H1 (cell line): ENCODE measurements around the gene CNOT8. TPM values are rescaled to one million over a fixed set of nuclear protein-coding genes. Genes with fewer than 3 reads are reported as not detected.

Experiments used
- ATF3 ChIP-seq: IDR thresholded peaks from 2 replicates; pipeline ENCODE4 v1.6.1; 2011; ENCODE audit warnings: low read depth, mild to moderate bottlenecking, low read length; ENCODE audit not compliant: insufficient read depth
- CREB1 ChIP-seq: IDR thresholded peaks from 2 replicates; pipeline ENCODE4 v1.6.1; 2012; ENCODE audit warnings: inconsistent platforms
- EP300 ChIP-seq, 2 experiments: IDR thresholded peaks; 1 replicate in 1 of 2; 2 replicates in 1 of 2; pipeline ENCODE4 v1.6.1; 2011 to 2012; ENCODE audit warnings: low read depth in 2 of 2, low read length in 2 of 2, mild to moderate bottlenecking in 2 of 2, borderline replicate concordance in 1 of 2, inconsistent platforms in 1 of 2, moderate library complexity in 1 of 2
- FOSL1 ChIP-seq: IDR thresholded peaks from 2 replicates; pipeline ENCODE4 v1.6.1; 2011; ENCODE audit warnings: mild to moderate bottlenecking, low read depth, low read length, moderate library complexity; ENCODE audit not compliant: insufficient read depth
- GABPA ChIP-seq: IDR thresholded peaks from 2 replicates; pipeline ENCODE4 v1.6.1; 2011; ENCODE audit warnings: mild to moderate bottlenecking, low read length, moderate library complexity, borderline replicate concordance; ENCODE audit not compliant: insufficient read depth
- HDAC2 ChIP-seq, 2 experiments: fragments of 300-600 bp in 1 of 2; sonication (generic) in 1 of 2; IDR thresholded peaks; 2 replicates each; pipeline ENCODE4 v1.6.1; 2011 to 2012; ENCODE audit warnings: low read depth in 2 of 2, low read length in 2 of 2, mild to moderate bottlenecking in 2 of 2, moderate library complexity in 2 of 2, borderline replicate concordance in 1 of 2, inconsistent platforms in 1 of 2
- JUN ChIP-seq: IDR thresholded peaks from 2 replicates; pipeline ENCODE4 v1.6.1; 2011; ENCODE audit warnings: low read depth, mild to moderate bottlenecking, improper control_type of control experiment, low read length
- KDM1A ChIP-seq: fragments of 200-600, 300-600 bp; sonication (generic); IDR thresholded peaks from 2 replicates; pipeline ENCODE4 v1.7.1; 2016; ENCODE audit warnings: mild to moderate bottlenecking, low read length, borderline replicate concordance
- KDM4A ChIP-seq: IDR thresholded peaks from one replicate; pipeline ENCODE4 v1.7.1; 2012; ENCODE audit warnings: low read depth, mild to moderate bottlenecking, moderate library complexity, low read length, inconsistent platforms; ENCODE audit not compliant: severe bottlenecking
- KDM5A ChIP-seq: fragments of 200-600 bp; IDR thresholded peaks from 2 replicates; pipeline ENCODE4 v1.7.1; 2012; ENCODE audit warnings: mild to moderate bottlenecking, low read length, inconsistent platforms, mixed read lengths
- MAFK ChIP-seq: IDR thresholded peaks from 2 replicates; pipeline ENCODE4 v1.6.1; 2012; ENCODE audit warnings: low read depth, mild to moderate bottlenecking, improper control_type of control experiment, low read length
- NRF1 ChIP-seq: IDR thresholded peaks from 2 replicates; pipeline ENCODE4 v1.6.1; 2011; ENCODE audit warnings: mild to moderate bottlenecking, low read depth, low read length, improper control_type of control experiment
- POLR2A ChIP-seq, 2 experiments: IDR thresholded peaks; 1 replicate in 1 of 2; 2 replicates in 1 of 2; pipeline ENCODE4 v1.6.1; 2011; ENCODE audit warnings: low read depth in 2 of 2, low read length in 2 of 2, mild to moderate bottlenecking in 2 of 2; ENCODE audit errors: control extremely low read depth in 1 of 2
- POU5F1 ChIP-seq: IDR thresholded peaks from 2 replicates; pipeline ENCODE4 v1.6.1; 2011; ENCODE audit warnings: low read depth, mild to moderate bottlenecking, low read length, moderate library complexity
- RAD21 ChIP-seq, 2 experiments: IDR thresholded peaks in 1 of 2; conservative IDR thresholded peaks in 1 of 2; 2 replicates each; pipeline ENCODE4 v1.6.1; 2011; ENCODE audit warnings: low read depth in 2 of 2, low read length in 2 of 2, improper control_type of control experiment in 1 of 2, inconsistent platforms in 1 of 2, mild to moderate bottlenecking in 1 of 2, moderate library complexity in 1 of 2
- RBBP5 ChIP-seq: IDR thresholded peaks from 2 replicates; pipeline ENCODE4 v1.7.1; 2012; ENCODE audit warnings: low read depth, mild to moderate bottlenecking, inconsistent platforms, low read length, moderate library complexity, borderline replicate concordance
- SAP30 ChIP-seq: fragments of 300-600 bp; sonication (generic); IDR thresholded peaks from 2 replicates; pipeline ENCODE4 v1.7.1; 2012; ENCODE audit warnings: low read length, moderate library complexity, mild to moderate bottlenecking, inconsistent platforms; ENCODE audit not compliant: insufficient read depth, insufficient replicate concordance
- SIRT6 ChIP-seq: IDR thresholded peaks from one replicate; pipeline ENCODE4 v1.7.1; 2012; ENCODE audit warnings: low read length, inconsistent platforms
- SIX5 ChIP-seq: IDR thresholded peaks from 2 replicates; pipeline ENCODE4 v1.6.1; 2011; ENCODE audit warnings: mild to moderate bottlenecking, low read depth, low read length
- SP1 ChIP-seq: IDR thresholded peaks from 2 replicates; pipeline ENCODE4 v1.6.1; 2011; ENCODE audit warnings: low read depth, low read length
- SP2 ChIP-seq: IDR thresholded peaks from 2 replicates; pipeline ENCODE4 v1.6.1; 2012; ENCODE audit warnings: mild to moderate bottlenecking, low read length, inconsistent platforms
- SUZ12 ChIP-seq: fragments of 200-600 bp; sonication (generic); IDR thresholded peaks from 2 replicates; pipeline ENCODE4 v1.6.1; 2012; ENCODE audit warnings: mild to moderate bottlenecking, inconsistent platforms, low read length, moderate library complexity, mixed read lengths
- TCF12 ChIP-seq: IDR thresholded peaks from 2 replicates; pipeline ENCODE4 v1.6.1; 2011; ENCODE audit warnings: low read depth, mild to moderate bottlenecking, low read length
- polyA plus RNA-seq, 7 experiments: library from polyadenylated mRNA; depleted of rRNA in 3 of 7; stranded (reverse) in 5 of 7; unstranded in 2 of 7; fragments of >200 nt in 5 of 7; fragments of 200-250 nt in 2 of 7; gene quantifications; 1 replicate in 5 of 7; 2 replicates in 1 of 7; 4 replicates in 1 of 7; pipeline versions ENCODE4 v1.2.1 to v1.2.3, GENCODE V29; 2011 to 2013; ENCODE audit warnings: missing spikeins in 2 of 7, mixed read lengths in 2 of 7
- total RNA-seq: library from RNA; stranded (reverse); fragmentation: NEBNext Ultra II Directional; extraction: Animal tissue kit (Norgen Biotek cat#: 25700); gene quantifications from 2 replicates; pipeline ENCODE4 v1.2.1, GENCODE V29; 2021

CNOT8 gene
- total and polyA plus RNA-seq, 2 of the 8 experiments (the other 6 are each of a cell fraction or from before 2014, with no cell fraction given), result 36.4 to 62.9 TPM

- TF ChIP-seq GABPA (no peak), CREB1 (peak; percentile 76), SIRT6 (no peak), KDM4A (peak; percentile 76), KDM1A (no peak), JUN (no peak), EP300 (IDR thresholded peaks at IDR 0.05; ENCODE audit: borderline replicate concordance in 1 of 2, low read depth in 2 of 2, low read length in 2 of 2) (peak in 1 of 2 experiments; percentile 7; a peak in 1 of 3 replicates), SAP30 (no peak), TCF12 (no peak), SIX5 (no peak), RAD21 (IDR thresholded peaks at IDR 0.05 in 1 of 2, conservative IDR thresholded peaks at IDR 0.05 in 1 of 2; ENCODE audit: low read depth in 2 of 2, low read length in 2 of 2) (no peak), KDM5A (no peak), SUZ12 (no peak), NRF1 (peak; percentile 16; the same call in 1 of the 2 replicates), SP2 (peak; percentile 95), FOSL1 (no peak), RBBP5 (no peak; the same call in 1 of the 2 replicates), POLR2A (IDR thresholded peaks at IDR 0.05; ENCODE audit: control extremely low read depth in 1 of 2, low read depth in 2 of 2, low read length in 2 of 2) (peak; percentile 68 to 89; a peak in 2 of 3 replicates), SP1 (peak; percentile 3; the same call in 1 of the 2 replicates), ATF3 (no peak), MAFK (no peak), POU5F1 (no peak), HDAC2 (IDR thresholded peaks at IDR 0.05; ENCODE audit: borderline replicate concordance in 1 of 2, low read depth in 2 of 2, low read length in 2 of 2) (peak in 1 of 2 experiments; percentile 64; a peak in 1 of 4 replicates)
These were observed at the start of gene CNOT8 (continued) for GRCh38 chr5:154858297-154858971.
